Duodenal mucosa (tissue), 2 donors: ENCODE data around the gene MSRB3.

ENCODE experiments used
- H3K27ac ChIP-seq: one replicate; pipeline ENCODE4 v1.7.0; 2013; ENCODE audit warnings: low read depth, low read length
- H3K27me3 ChIP-seq, 2 donors: one replicate each; pipeline ENCODE4 v1.7.0; 2013; ENCODE audit warnings: low read length in 2 of 2, control low read depth in 1 of 2; ENCODE audit not compliant: insufficient read depth in 2 of 2, control insufficient read depth in 1 of 2
- H3K36me3 ChIP-seq, 2 donors: one replicate each; pipeline ENCODE4 v1.7.0; 2013; ENCODE audit warnings: low read length in 2 of 2, control low read depth in 1 of 2; ENCODE audit not compliant: insufficient read depth in 2 of 2, control insufficient read depth in 1 of 2
- H3K4me1 ChIP-seq, 2 donors: one replicate each; pipeline ENCODE4 v1.7.0; 2013; ENCODE audit warnings: low read length in 2 of 2, control low read depth in 1 of 2; ENCODE audit not compliant: insufficient read depth in 2 of 2, control insufficient read depth in 1 of 2
- H3K4me3 ChIP-seq, 2 donors: one replicate each; pipeline ENCODE4 v1.7.0; 2013; ENCODE audit warnings: low read length in 2 of 2, low read depth in 1 of 2
- H3K9ac ChIP-seq, 2 donors: one replicate each; pipeline ENCODE4 v1.7.0; 2013; ENCODE audit warnings: low read length in 2 of 2, low read depth in 1 of 2
- H3K9me3 ChIP-seq, 2 donors: one replicate each; pipeline ENCODE4 v1.7.0; 2013; ENCODE audit warnings: low read length in 2 of 2, control low read depth in 1 of 2; ENCODE audit not compliant: control insufficient read depth in 1 of 2

The MSRB3 gene

GRCh38 chr12:65497660-65498059 lies 219.2 kb downstream of the MSRB3 start:
- H3K27ac ChIP-seq: no peak overlapping the region
- no peak overlapping the region for H3K4me3 ChIP-seq
- no peaks in the 10 kb centered on the region for H3K9me3 ChIP-seq
- no peaks in the 10 kb centered on the region for H3K27me3 ChIP-seq
- peaks cover 4 to 12% of the 10 kb centered on the region in 2 donors for H3K4me1 ChIP-seq
- H3K36me3 ChIP-seq: no peaks in the 10 kb centered on the region
- H3K9ac ChIP-seq: no peak overlapping the region

GRCh38 chr12:65499167-65499566 lies 220.7 kb downstream of the MSRB3 start:
- no peak overlapping the region for H3K27ac ChIP-seq
- no peak overlapping the region for H3K9ac ChIP-seq
- H3K4me1 ChIP-seq: peaks cover 3 to 10% of the 10 kb centered on the region in 2 donors
- no peaks in the 10 kb centered on the region for H3K27me3 ChIP-seq
- no peaks in the 10 kb centered on the region for H3K9me3 ChIP-seq
- no peak overlapping the region for H3K4me3 ChIP-seq
- no peaks in the 10 kb centered on the region for H3K36me3 ChIP-seq

- no peaks in the 10 kb centered on the region for H3K9me3 ChIP-seq
- H3K36me3 ChIP-seq: no peaks in the 10 kb centered on the region
- no peak overlapping the region for H3K9ac ChIP-seq
- no peak overlapping the region for H3K4me3 ChIP-seq
- no peak overlapping the region for H3K27ac ChIP-seq
- H3K4me1 ChIP-seq: no peaks in the 10 kb centered on the region
- H3K27me3 ChIP-seq: no peaks in the 10 kb centered on the region
Observed at GRCh38 chr12:65500091-65500900, 221.8 kb downstream of the MSRB3 start.

- Histone ChIP-seq H3K9ac (no peak overlapping the region), H3K27ac (no peak overlapping the region), H3K27me3 (no peaks in the 10 kb centered on the region), H3K36me3 (no peaks in the 10 kb centered on the region), H3K4me1 (no peaks in the 10 kb centered on the region), H3K4me3 (no peak overlapping the region), H3K9me3 (no peaks in the 10 kb centered on the region)
Observed at GRCh38 chr12:65501093-65501621, 222.7 kb downstream of the MSRB3 start.

GRCh38 chr12:65501935-65502334 lies 223.5 kb downstream of the MSRB3 start:
- Histone ChIP-seq H3K27me3 (no peaks in the 10 kb centered on the region), H3K9ac (no peak overlapping the region), H3K9me3 (no peaks in the 10 kb centered on the region), H3K36me3 (no peaks in the 10 kb centered on the region), H3K4me3 (no peak overlapping the region), H3K27ac (no peak overlapping the region), H3K4me1 (no peaks in the 10 kb centered on the region)

DNA sequence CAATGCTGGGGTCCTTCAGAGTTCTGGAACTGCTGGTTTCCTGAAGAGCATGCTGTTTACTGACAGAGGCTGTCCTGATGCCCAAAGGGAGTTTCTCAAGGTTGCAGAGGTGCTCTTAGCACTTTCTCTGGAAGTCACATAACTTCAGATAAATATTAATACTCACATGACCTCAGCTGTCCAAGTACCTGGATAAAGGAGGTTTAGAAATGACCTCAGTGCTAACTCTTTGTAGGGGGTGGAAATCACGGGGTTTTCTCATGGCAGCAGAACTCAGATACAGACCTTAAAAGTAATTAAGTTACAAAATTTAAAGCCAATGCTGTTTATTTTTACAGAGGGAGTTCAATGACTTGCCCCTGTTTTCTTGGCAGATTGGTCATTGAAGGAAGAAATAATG lies 225.9 kb downstream of the MSRB3 start:
- Histone ChIP-seq H3K36me3 (no peaks in the 10 kb centered on the region), H3K4me3 (no peak overlapping the region), H3K27me3 (no peaks in the 10 kb centered on the region), H3K9ac (no peak overlapping the region), H3K9me3 (no peaks in the 10 kb centered on the region), H3K27ac (no peak overlapping the region), H3K4me1 (no peaks in the 10 kb centered on the region)

GRCh38 chr12:65505386-65506121 lies 227.1 kb downstream of the MSRB3 start:
- no peak overlapping the region for H3K27ac ChIP-seq

GRCh38 chr12:65508276-65509035 lies 230.0 kb downstream of the MSRB3 start:
- Histone ChIP-seq H3K9ac (no peak overlapping the region), H3K9me3 (no peaks in the 10 kb centered on the region), H3K4me1 (peaks cover 0 to 14% of the 10 kb centered on the region in 2 donors), H3K4me3 (no peak overlapping the region), H3K27me3 (no peaks in the 10 kb centered on the region), H3K36me3 (no peaks in the 10 kb centered on the region), H3K27ac (no peak overlapping the region)

More at GRCh38 chr12:65505386-65506121, 227.1 kb downstream of the MSRB3 start:
- H3K4me3 ChIP-seq: no peak overlapping the region
- H3K9me3 ChIP-seq: no peaks in the 10 kb centered on the region
- no peaks in the 10 kb centered on the region for H3K27me3 ChIP-seq
- H3K36me3 ChIP-seq: no peaks in the 10 kb centered on the region
- H3K4me1 ChIP-seq: peaks cover 0 to 3% of the 10 kb centered on the region in 2 donors
- H3K9ac ChIP-seq: no peak overlapping the region

DNA sequence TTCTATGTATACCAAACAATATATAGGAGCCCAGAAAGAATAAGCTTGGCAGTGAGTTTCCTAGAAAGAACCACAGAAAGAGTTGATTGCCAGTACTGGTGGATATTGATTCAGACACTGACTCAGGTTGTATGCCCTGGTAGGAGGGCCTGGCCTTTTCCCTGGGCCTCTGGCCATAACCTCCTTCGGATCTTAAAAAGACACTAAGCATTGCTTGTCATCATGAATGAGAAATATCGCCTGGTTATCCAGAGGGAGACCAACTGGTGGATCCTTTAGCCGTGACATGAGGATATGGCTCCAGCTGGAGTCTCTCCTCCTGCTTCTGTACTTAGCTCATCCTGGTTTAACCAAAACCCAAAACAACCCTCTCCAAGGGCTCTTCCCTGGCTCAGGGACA lies 231.5 kb downstream of the MSRB3 start:
- Histone ChIP-seq H3K4me1 (peaks cover 0 to 14% of the 10 kb centered on the region in 2 donors), H3K9me3 (no peaks in the 10 kb centered on the region), H3K9ac (no peak overlapping the region), H3K36me3 (no peaks in the 10 kb centered on the region), H3K27ac (no peak overlapping the region), H3K27me3 (no peaks in the 10 kb centered on the region), H3K4me3 (no peak overlapping the region)
